ENCODE data around the gene LZTS2.

DNA sequence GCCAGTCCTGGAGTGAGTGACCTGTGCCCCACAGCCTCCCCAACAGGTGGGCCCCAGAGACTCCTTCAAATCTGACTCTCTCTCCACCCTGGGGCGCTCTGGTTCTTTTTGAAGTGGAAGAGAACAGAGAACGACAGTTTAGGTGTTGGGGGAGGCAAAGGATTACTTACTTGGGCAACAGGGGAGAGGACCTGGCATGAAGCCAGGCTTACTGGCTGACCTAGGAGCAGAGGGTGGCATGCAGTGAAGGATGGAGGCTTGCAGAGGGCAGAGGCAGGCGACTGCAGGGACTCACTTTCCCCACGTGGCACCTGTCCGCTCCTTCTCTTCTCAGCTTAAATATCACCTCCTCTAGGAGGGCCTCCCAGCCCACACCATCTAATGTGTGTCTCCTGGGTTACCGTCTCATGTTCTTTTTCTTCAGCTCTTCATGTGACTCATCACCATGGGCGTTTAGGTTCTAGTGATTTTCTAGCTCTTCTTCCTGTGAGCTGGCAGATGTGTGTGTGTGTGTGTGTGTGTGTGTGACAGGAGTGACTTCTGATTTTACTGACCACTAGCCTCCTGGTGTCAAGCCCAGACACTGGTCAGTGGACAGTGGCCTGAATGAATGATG is 15.5 kb downstream of the LZTS2 start:
- TF ChIP-seq ZNF302 (CRISPR knock-in tag; IDR thresholded peaks at IDR 0.05) (no peak), POLR2A (IDR thresholded peaks at IDR 0.05; ENCODE audit: low read length) (no peak), RCOR1 (IDR thresholded peaks at IDR 0.05; ENCODE audit: low read depth, low read length) (no peak), CBX8 (IDR thresholded peaks at IDR 0.05) (no peak), TP53 (CRISPR knock-in tag; IDR thresholded peaks at IDR 0.05) (no peak), E2F6 (IDR thresholded peaks at IDR 0.05; ENCODE audit: borderline replicate concordance, low read depth) (no peak), CBX2 (IDR thresholded peaks at IDR 0.05; ENCODE audit: borderline replicate concordance, low read depth) (no peak), HOXA7 (CRISPR knock-in tag; IDR thresholded peaks at IDR 0.05) (no peak), MYC (IDR thresholded peaks at IDR 0.05; ENCODE audit: borderline replicate concordance, low read length) (no peak), CHD2 (IDR thresholded peaks at IDR 0.05; ENCODE audit: low read length, partially characterized antibody) (no peak)
- TF ChIP-seq, protein P1, sequence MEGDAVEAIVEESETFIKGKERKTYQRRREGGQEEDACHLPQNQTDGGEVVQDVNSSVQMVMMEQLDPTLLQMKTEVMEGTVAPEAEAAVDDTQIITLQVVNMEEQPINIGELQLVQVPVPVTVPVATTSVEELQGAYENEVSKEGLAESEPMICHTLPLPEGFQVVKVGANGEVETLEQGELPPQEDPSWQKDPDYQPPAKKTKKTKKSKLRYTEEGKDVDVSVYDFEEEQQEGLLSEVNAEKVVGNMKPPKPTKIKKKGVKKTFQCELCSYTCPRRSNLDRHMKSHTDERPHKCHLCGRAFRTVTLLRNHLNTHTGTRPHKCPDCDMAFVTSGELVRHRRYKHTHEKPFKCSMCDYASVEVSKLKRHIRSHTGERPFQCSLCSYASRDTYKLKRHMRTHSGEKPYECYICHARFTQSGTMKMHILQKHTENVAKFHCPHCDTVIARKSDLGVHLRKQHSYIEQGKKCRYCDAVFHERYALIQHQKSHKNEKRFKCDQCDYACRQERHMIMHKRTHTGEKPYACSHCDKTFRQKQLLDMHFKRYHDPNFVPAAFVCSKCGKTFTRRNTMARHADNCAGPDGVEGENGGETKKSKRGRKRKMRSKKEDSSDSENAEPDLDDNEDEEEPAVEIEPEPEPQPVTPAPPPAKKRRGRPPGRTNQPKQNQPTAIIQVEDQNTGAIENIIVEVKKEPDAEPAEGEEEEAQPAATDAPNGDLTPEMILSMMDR (IDR thresholded peaks at IDR 0.05): no peak

All from A549 (cell line).